B cell (primary cell): ENCODE measurements around the gene LHFPL6. TPM values are rescaled to one million over a fixed set of nuclear protein-coding genes. Genes with fewer than 3 reads are reported as not detected.

Experiments
- ATAC-seq: fragments of 200-7000 bp; cut with Tn5 transposase; one replicate; pipeline ENCODE4 v1.10.0; 2021; ENCODE audit warnings: low read depth, mild to moderate bottlenecking, moderate number of reproducible peaks, moderate library complexity
- CTCF ChIA-PET: fragments of 350-600 bp; sonication (Branson Sonifier 250); formaldehyde crosslinking; loops from one replicate; lab custom pipeline; 2021; ENCODE audit warnings: antibody characterized with exemption, inconsistent platforms; lab: Charles Lee
- POLR2A ChIA-PET: fragments of 350-600 bp; sonication (Branson Sonifier 250); formaldehyde crosslinking; loops from one replicate; lab custom pipeline; 2021; ENCODE audit warnings: antibody characterized with exemption; lab: Charles Lee
- DNase-seq: peaks from one replicate; pipeline ENCODE4 v3.0.0; 2013
- H2AFZ ChIP-seq: 2 replicates; pipeline ENCODE4 v1.6.1; 2012; ENCODE audit warnings: mild to moderate bottlenecking, low read depth, low read length; ENCODE audit not compliant: insufficient read depth, poor library complexity, severe bottlenecking
- H3K27ac ChIP-seq, 2 donors: 1 replicate in 1 of 2; 2 replicates in 1 of 2; pipeline ENCODE4 v1.5.1; 2012 to 2013; ENCODE audit warnings: low read length in 2 of 2, mild to moderate bottlenecking in 2 of 2, moderate library complexity in 1 of 2
- H3K27me3 ChIP-seq, 4 experiments: fragments of 200-600 bp in 1 of 4; sonication (generic) in 1 of 4; replicated peaks in 1 of 4; 1 replicate in 2 of 4; 2 replicates in 2 of 4; pipeline versions ENCODE4 v1.6.1 to v1.7.0; 2013 to 2016; ENCODE audit warnings: low read length in 3 of 4, mild to moderate bottlenecking in 2 of 4, mixed read lengths in 1 of 4, moderate library complexity in 1 of 4; ENCODE audit not compliant: insufficient read depth in 4 of 4, control insufficient read depth in 3 of 4; ENCODE audit errors: control extremely low read depth in 1 of 4
- H3K36me3 ChIP-seq, 2 experiments: replicated peaks in 1 of 2; 1 replicate in 1 of 2; 2 replicates in 1 of 2; pipeline versions ENCODE4 v1.6.1 to v1.7.1; 2013; ENCODE audit warnings: low read length in 1 of 2; ENCODE audit not compliant: insufficient read depth in 2 of 2, control insufficient read depth in 1 of 2; ENCODE audit errors: control extremely low read depth in 1 of 2, extremely low read depth in 1 of 2
- H3K4me1 ChIP-seq, 2 donors: fragments of 200-600 bp in 1 of 2; sonication (generic) in 1 of 2; 1 replicate in 1 of 2; 2 replicates in 1 of 2; pipeline versions ENCODE4 v1.5.1 to v1.6.1; 2013 to 2017; ENCODE audit warnings: low read length in 2 of 2; ENCODE audit not compliant: control insufficient read depth in 2 of 2, insufficient read depth in 2 of 2
- H3K4me2 ChIP-seq: replicated peaks from 2 replicates; pipeline ENCODE3; 2012; ENCODE audit warnings: mild to moderate bottlenecking, low read depth, low read length; ENCODE audit not compliant: poor library complexity, severe bottlenecking
- H3K4me3 ChIP-seq, 5 experiments: fragments of 200-600 bp in 1 of 5; sonication (generic) in 1 of 5; 1 replicate in 3 of 5; 2 replicates in 2 of 5; pipeline versions ENCODE4 v1.5.1 to v1.7.0; 2011 to 2016; ENCODE audit warnings: low read length in 4 of 5, mild to moderate bottlenecking in 4 of 5, low read depth in 2 of 5, control low read depth in 1 of 5, moderate library complexity in 1 of 5; ENCODE audit not compliant: insufficient read depth in 1 of 5; ENCODE audit errors: control extremely low read depth in 1 of 5, extremely low read depth in 1 of 5
- H3K79me2 ChIP-seq: fragments of 200-600 bp; sonication (generic); one replicate; pipeline ENCODE4 v1.6.0; 2016; ENCODE audit warnings: low read length; ENCODE audit not compliant: control insufficient read depth, insufficient read depth
- H3K9ac ChIP-seq: fragments of 200-600 bp; sonication (generic); 2 replicates; pipeline ENCODE4 v1.6.1; 2017; ENCODE audit warnings: mild to moderate bottlenecking, low read length, moderate library complexity
- H3K9me3 ChIP-seq, 3 donors: one replicate each; pipeline versions ENCODE4 v1.6.1 to v1.7.1; 2013; ENCODE audit warnings: low read length in 2 of 3; ENCODE audit not compliant: control insufficient read depth in 2 of 3, insufficient read depth in 1 of 3; ENCODE audit errors: control extremely low read depth in 1 of 3
- H4K20me1 ChIP-seq: 2 replicates; pipeline ENCODE4 v1.6.0; 2012; ENCODE audit warnings: mild to moderate bottlenecking, low read length; ENCODE audit not compliant: insufficient read depth, control insufficient read depth, poor library complexity, severe bottlenecking
- H3K27ac Mint-ChIP-seq: one replicate; pipeline ENCODE4 v1.8.0; 2021; ENCODE audit warnings: mixed read lengths
- H3K27me3 Mint-ChIP-seq: one replicate; pipeline ENCODE4 v1.8.0; 2021; ENCODE audit warnings: mixed read lengths
- H3K4me1 Mint-ChIP-seq: one replicate; pipeline ENCODE4 v1.8.0; 2021; ENCODE audit warnings: mixed read lengths
- H3K4me3 Mint-ChIP-seq: one replicate; pipeline ENCODE4 v1.8.0; 2021; ENCODE audit warnings: mixed read lengths
- H3K9me3 Mint-ChIP-seq: one replicate; pipeline ENCODE4 v1.8.0; 2022; ENCODE audit warnings: mixed read lengths; ENCODE audit not compliant: insufficient read depth
- CTCF ChIP-seq: fragments of 200-600 bp; IDR thresholded peaks from one replicate; pipeline ENCODE4 v1.8.0; 2022; ENCODE audit warnings: antibody characterized with exemption, mild to moderate bottlenecking
- EZH2 ChIP-seq: IDR thresholded peaks from 2 replicates; pipeline ENCODE4 v1.6.1; 2012; ENCODE audit warnings: borderline replicate concordance, low read depth, mild to moderate bottlenecking, moderate library complexity, low read length; ENCODE audit not compliant: insufficient read depth, poor library complexity, severe bottlenecking
- WGBS: methylation state at CpG from one replicate; pipeline ENCODE4 v1.1.5; 2013; ENCODE audit warnings: missing lambda C conversion rate; ENCODE audit not compliant: insufficient coverage; 5-methylcytosine and 5-hydroxymethylcytosine counted together
- intact Hi-C: fragments of 100-400 bp; cut with micrococcal nuclease; formaldehyde crosslinking; loops from one replicate; pipeline ENCODE4 v1.10.0; 2022
- polyA plus RNA-seq: library from polyadenylated mRNA; depleted of rRNA; stranded (reverse); fragments of >200 nt; gene quantifications from 2 replicates; pipeline ENCODE4 v1.2.3, GENCODE V29; 2012
- total RNA-seq, 2 donors: library from RNA; stranded (reverse); fragments of 120-200 nt in 1 of 2; gene quantifications; 1 replicate in 1 of 2; 2 replicates in 1 of 2; pipeline versions ENCODE4 v1.2.3 to v1.2.4, GENCODE V29; 2013 to 2022

Gene LHFPL6
- total and polyA plus RNA-seq, 2 donors (not counting 1 experiment from before 2014, with no cell fraction given): 0.01 TPM; not detected in 1

GRCh38 chr13:39350461-39350881 lies 252.5 kb downstream of the LHFPL6 start:
- H3K4me1 ChIP-seq: no peaks in the 10 kb centered on the region
- no peak overlapping the region for H3K4me3 Mint-ChIP-seq
- H3K4me2 ChIP-seq: no peak overlapping the region
- no peaks in the 10 kb centered on the region for H3K4me1 Mint-ChIP-seq
- no peak overlapping the region for H3K9ac ChIP-seq
- H3K4me3 ChIP-seq: no peak overlapping the region
- TF ChIP-seq EZH2 (no peak), CTCF (no peak)
- no peaks in the 10 kb centered on the region for H3K9me3 ChIP-seq
- no peak overlapping the region for H3K27ac Mint-ChIP-seq
- DNase-seq: no peak
- H3K36me3 ChIP-seq: no peaks in the 10 kb centered on the region
- H3K27me3 Mint-ChIP-seq: peaks cover 11% of the 10 kb centered on the region
- H3K79me2 ChIP-seq: no peaks in the 10 kb centered on the region
- no peaks in the 10 kb centered on the region for H3K9me3 Mint-ChIP-seq
- H4K20me1 ChIP-seq: no peaks in the 10 kb centered on the region
- H3K27ac ChIP-seq: no peak overlapping the region
- ChIA-PET POLR2A (no interaction called here), CTCF (no interaction called here)
- ATAC-seq: no peak
- WGBS: 80% methylated on average over 3 of the region's 3 CpGs
- intact Hi-C loops: no loop called here
- H3K27me3 ChIP-seq: peaks cover 0 to 3% (median 0%) of the 10 kb centered on the region in 4 experiments
- no peak overlapping the region for H2AFZ ChIP-seq

GRCh38 chr13:39349391-39349960 lies 253.5 kb downstream of the LHFPL6 start:
- no peak overlapping the region for H2AFZ ChIP-seq
- H3K79me2 ChIP-seq: no peaks in the 10 kb centered on the region
- Mint-ChIP-seq H3K9me3 (no peaks in the 10 kb centered on the region), H3K4me3 (no peak overlapping the region), H3K4me1 (no peaks in the 10 kb centered on the region), H3K27ac (no peak overlapping the region), H3K27me3 (peaks cover 11% of the 10 kb centered on the region)
- peaks cover 0 to 3% (median 0%) of the 10 kb centered on the region in 4 experiments for H3K27me3 ChIP-seq
- intact Hi-C loops: no loop called here
- no peak overlapping the region for H3K27ac ChIP-seq
- no peaks in the 10 kb centered on the region for H3K36me3 ChIP-seq
- no peak overlapping the region for H3K4me2 ChIP-seq
- no peaks in the 10 kb centered on the region for H3K9me3 ChIP-seq
- no peaks in the 10 kb centered on the region for H3K4me1 ChIP-seq
- ATAC-seq: no peak
- DNase-seq: no peak
- ChIA-PET CTCF (no interaction called here), POLR2A (no interaction called here)
- 96% methylated on average over 5 of the region's 6 CpGs for WGBS
- no peak for TF ChIP-seq CTCF
- TF ChIP-seq EZH2: no peak
- H3K4me3 ChIP-seq: no peak overlapping the region
- H4K20me1 ChIP-seq: no peaks in the 10 kb centered on the region
- H3K9ac ChIP-seq: no peak overlapping the region
